ENCODE measurements around the gene MB21D2.

MB21D2 gene

GRCh38 chr3:192889679-192890078 lies 28.0 kb downstream of the MB21D2 start:
- no peak for DNase-seq

DNA sequence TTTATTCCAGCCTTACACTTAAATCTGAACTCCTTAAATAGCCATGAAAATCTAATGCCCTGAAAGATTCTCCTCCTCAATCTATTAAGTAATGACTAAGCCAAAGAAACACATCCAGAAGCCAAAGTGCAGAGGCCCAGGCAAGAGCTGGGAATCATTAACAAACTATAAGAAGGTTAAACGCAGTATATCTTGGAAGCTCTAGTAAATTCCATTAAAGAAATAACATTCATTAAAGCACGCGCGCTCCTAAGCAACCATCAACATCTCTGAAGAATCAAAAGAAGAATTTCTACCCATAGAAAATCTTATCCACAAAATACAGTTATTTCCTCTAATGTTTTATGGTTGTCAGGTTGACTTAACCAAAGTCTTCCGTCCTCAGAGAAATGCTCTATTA lies 29.5 kb downstream of the MB21D2 start:
- no peak for DNase-seq

DNA sequence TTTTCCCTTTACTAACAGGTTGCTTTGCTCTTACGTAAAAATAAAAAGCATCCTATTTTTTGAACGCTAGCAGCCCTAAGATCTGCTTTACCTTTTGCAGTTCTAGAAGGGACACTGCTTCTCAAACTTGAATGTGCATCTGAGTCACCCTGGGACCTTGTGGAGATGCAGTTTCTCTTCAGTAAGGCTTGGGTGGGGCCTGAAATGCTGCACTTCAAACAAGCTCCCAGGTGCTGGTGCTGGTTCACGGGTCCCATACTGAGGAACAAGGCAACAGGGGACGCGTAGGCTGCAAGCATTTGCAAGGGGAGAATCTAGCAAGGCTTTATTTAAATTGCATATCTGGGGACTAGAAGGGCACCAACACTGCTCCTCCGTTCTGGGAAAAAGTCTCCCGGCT lies 30.0 kb downstream of the MB21D2 start:
- DNase-seq, result no peak

DNA sequence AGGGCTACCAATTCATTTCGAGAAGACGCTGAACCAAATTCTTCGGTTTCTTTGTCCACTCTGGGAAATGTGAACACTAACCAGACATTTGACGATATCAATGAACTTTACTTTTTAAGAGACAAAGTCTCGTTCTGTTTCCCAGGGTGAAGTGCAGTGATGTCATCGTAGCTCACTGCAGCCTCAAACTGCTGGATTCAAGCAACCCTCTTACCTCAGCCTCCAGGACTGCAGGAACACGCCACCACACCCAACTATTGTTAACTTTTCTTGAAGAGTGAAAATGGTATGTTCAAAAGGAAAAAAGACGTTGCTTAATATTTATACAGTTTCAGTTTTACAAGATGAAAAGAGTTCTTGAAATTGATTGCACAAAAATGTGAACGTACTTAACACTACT lies 30.6 kb downstream of the MB21D2 start:
- no peak for DNase-seq

GRCh38 chr3:192884777-192885773 lies 32.6 kb downstream of the MB21D2 start:
- DNase-seq, result no peak

DNA sequence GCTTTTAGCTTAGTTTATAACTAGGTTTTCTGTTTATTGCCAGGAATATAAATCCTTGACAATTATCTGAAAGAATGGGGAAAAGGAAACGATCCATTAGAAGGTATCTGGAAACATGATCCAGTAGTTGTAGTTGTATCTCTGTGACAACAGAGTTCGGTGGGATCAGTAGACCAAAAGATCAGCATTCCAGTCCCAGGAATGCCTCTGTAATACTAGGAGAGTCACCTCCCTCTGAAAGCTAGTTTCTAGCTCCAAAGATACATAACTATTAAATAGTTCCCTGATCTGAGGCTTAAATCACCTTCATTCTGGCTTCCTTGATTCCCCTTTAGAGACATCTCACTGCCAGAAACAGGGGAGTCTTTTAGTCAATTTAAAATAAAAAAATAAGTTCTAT lies 34.1 kb downstream of the MB21D2 start:
- DNase-seq, result no peak

DNA sequence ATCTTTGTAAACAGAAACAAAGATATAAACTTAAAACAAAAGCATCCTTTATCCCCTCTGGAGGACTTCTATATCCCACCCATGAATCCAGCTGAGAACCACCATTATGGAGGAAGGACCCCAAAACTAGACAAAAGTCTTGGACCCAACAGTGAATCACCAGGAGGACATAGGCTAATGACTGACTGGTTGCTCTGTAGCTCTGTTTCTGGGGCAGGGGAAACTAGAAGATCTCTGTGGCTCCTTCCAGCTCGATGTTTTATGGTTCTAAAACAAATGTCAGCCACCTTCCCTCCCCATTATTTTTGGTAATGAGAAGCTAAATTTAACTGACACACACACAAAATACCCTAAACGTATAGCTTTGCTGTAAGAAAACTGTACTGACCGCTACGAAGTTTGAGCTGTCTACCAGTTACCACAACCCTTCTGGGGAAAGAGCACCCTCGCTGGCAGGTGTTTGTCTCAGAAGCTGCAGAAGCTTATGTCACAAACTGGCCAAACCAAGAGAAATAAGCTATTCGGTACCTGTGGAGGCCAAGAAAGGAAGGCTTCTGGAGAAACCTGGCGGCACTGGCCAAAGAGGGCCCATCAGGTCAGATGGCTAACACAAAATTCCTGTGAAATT lies 36.4 kb downstream of the MB21D2 start:
- DNase-seq, result no peak

DNA sequence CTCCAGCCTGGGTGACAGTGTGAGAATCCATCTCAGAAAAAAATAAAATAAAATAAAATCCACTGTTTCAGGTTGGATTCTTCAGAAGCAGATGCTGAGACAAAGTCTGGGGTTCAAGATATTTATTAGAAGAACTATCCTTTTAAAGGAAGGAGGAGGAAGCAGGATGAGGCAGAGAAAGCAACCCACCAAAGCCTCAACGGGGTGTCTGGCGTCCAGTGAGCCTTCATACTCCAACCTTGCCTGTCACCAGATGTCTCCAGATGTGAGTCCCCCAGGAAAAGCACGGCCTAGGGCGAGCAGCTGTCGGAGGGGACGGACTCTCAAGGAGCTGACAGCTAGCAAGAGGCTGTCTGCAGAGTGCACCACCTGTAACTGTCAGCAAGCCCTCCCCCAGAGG lies 37.3 kb downstream of the MB21D2 start:
- DNase-seq, result no peak

- DNase-seq, result no peak
Observed at GRCh38 chr3:192879346-192880031, 38.2 kb downstream of the MB21D2 start.

- no peak for DNase-seq
Observed at GRCh38 chr3:192875971-192876565, 41.6 kb downstream of the MB21D2 start.

GRCh38 chr3:192870822-192871221 lies 46.8 kb downstream of the MB21D2 start:
- no peak for DNase-seq

- DNase-seq, result no peak
Observed at GRCh38 chr3:192869131-192870031, 48.3 kb downstream of the MB21D2 start.

DNA sequence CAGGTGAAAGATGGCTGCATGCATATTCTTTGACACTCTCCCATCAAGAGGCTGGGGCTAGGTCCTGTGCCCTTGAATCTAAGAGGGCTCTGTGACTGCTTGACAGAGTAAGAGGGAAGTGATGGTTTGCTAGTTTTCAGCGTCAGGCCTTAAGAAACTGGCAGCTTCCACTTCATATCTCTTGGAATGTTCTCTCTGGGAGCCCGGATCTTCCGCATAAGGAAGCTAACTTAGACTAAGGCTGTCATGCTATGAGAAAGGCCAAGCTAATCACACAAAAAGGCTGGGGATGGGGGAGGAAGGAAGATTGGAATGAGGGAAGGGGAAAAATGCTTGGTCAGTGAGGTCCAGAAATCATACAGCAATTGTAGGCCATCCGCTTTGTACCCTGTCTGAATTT lies 50.0 kb downstream of the MB21D2 start:
- no peak for DNase-seq

GRCh38 chr3:192866804-192867203 lies 50.9 kb downstream of the MB21D2 start:
- no peak for DNase-seq

- no peak for DNase-seq
Observed at GRCh38 chr3:192864941-192865340, 52.7 kb downstream of the MB21D2 start.

- DNase-seq, result no peak
Observed at GRCh38 chr3:192863091-192863420, 54.6 kb downstream of the MB21D2 start.

DNA sequence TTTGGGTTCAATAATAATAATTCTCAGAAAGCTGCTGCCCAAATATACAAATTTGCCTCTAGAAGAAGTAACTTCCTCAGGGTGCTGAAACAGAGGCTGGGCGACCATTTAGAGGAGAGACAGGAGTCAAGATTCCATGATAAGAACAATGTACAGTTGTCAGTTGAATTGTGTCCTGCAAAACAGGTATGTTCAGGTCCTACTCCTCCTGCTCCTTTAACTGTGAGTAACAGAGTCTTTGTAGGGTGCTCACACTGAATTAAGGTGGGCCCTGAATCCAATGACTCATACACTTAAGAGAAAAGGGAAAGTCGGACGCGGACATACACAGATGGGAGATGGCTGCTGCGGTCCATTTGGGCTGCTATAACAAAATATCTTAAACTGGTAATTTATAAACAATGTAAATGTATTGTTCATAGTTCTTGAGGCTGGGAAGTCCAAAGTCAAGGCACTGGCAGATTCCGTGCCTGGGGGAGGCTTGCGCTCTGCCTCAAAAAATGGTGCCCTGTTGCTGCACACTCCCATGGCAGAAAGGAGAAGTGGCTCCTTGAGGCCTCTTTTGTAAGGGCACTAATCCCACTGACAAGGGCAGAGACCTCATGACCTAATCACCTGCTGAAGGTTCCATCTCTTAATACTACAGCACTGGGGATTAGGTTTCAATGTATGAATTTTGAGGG lies 55.1 kb downstream of the MB21D2 start:
- DNase-seq, result no peak

- no peak for DNase-seq
Observed at GRCh38 chr3:192861972-192862371, 55.7 kb downstream of the MB21D2 start.

GRCh38 chr3:192860454-192860853 lies 57.2 kb downstream of the MB21D2 start:
- DNase-seq, result no peak

DNA sequence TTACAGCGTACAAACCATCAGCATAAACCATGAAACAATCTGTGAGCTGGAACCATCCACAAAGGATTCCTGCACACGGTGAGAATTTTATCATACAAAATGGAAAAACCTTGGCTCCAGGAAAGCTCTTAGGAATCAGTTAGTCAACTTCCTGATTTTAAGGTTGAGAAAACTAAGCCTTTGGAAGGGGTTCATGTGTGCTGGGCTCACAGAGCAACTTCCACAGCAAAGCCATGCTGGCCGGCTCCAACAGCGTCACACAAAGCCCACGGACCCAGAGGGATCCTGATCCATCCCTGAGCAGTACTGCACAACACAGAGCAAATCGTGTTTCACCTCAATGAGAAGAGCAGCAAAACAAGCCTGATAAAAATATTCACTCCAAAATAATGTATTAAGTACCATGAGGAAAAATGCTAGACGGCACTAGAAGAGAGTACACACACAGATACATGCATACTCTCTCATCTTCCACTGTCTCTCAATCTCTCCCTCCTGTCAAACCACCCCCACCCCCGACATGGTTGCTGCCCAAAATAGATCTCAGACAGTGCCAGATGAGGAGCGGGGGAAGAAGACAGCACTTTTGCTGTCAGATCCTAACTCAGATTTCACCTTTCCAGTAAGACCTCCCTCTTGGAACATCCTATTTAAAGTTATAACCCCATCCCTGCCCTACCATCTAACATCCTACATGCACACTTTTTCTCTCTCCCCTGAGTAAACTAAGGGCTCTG lies 58.6 kb downstream of the MB21D2 start:
- DNase-seq, result no peak

GRCh38 chr3:192857260-192857661 lies 60.4 kb downstream of the MB21D2 start:
- DNase-seq, result no peak
